NB4 (cell line): ENCODE measurements around the gene PCARE.

Source experiments
- POLR2A ChIP-seq: IDR thresholded peaks from 2 replicates; pipeline ENCODE4 v1.6.1; 2011; ENCODE audit warnings: mild to moderate bottlenecking; ENCODE audit not compliant: insufficient read length; ENCODE audit errors: extremely low read depth
- TF ChIP-seq, protein P1 (sequence below): IDR thresholded peaks from one replicate; pipeline ENCODE4 v1.5.1; 2012; ENCODE audit warnings: low read depth, low read length

DNA sequence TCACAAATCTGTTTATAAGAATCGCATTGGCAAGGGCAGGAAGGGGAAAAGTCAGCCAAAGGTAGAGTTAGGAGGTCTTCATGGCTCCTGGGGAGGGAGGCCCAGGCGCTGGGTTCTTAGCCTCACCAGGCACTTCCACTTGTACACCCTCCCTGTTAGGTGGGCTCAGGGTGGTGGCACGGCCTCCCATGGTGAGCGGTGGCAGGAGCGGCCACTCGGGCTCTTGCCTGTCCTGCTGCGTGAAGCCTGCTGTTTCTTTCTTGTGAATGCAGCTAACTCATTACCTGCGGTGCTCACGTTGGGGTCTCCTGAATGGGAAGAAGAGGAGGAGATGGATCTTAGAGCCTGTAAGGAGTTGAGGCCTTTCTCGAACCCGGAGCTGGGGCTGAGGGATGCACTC is 52.4 kb downstream of the PCARE start:
- TF ChIP-seq, protein P1, sequence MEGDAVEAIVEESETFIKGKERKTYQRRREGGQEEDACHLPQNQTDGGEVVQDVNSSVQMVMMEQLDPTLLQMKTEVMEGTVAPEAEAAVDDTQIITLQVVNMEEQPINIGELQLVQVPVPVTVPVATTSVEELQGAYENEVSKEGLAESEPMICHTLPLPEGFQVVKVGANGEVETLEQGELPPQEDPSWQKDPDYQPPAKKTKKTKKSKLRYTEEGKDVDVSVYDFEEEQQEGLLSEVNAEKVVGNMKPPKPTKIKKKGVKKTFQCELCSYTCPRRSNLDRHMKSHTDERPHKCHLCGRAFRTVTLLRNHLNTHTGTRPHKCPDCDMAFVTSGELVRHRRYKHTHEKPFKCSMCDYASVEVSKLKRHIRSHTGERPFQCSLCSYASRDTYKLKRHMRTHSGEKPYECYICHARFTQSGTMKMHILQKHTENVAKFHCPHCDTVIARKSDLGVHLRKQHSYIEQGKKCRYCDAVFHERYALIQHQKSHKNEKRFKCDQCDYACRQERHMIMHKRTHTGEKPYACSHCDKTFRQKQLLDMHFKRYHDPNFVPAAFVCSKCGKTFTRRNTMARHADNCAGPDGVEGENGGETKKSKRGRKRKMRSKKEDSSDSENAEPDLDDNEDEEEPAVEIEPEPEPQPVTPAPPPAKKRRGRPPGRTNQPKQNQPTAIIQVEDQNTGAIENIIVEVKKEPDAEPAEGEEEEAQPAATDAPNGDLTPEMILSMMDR: no peak
- TF ChIP-seq POLR2A: no peak
